Rectal smooth muscle tissue (tissue), 1 donor: ENCODE results near the gene FZR1.
"Not testable (repeated sequence)": the region's sequence is repeated elsewhere in the genome, so short reads cannot be mapped to it uniquely, and the experiment has no call there.

Experiments used
- H3K27ac ChIP-seq: one replicate; pipeline ENCODE4 v1.7.0; 2013; ENCODE audit warnings: low read depth, low read length, inconsistent platforms
- H3K27me3 ChIP-seq: one replicate; pipeline ENCODE4 v1.7.0; 2013; ENCODE audit warnings: low read length; ENCODE audit not compliant: control insufficient read depth, insufficient read depth
- H3K36me3 ChIP-seq: one replicate; pipeline ENCODE4 v1.7.0; 2013; ENCODE audit warnings: low read length; ENCODE audit not compliant: control insufficient read depth, insufficient read depth
- H3K4me1 ChIP-seq: one replicate; pipeline ENCODE4 v1.7.0; 2013; ENCODE audit warnings: low read length; ENCODE audit not compliant: control insufficient read depth, insufficient read depth
- H3K4me3 ChIP-seq: one replicate; pipeline ENCODE4 v1.7.0; 2013; ENCODE audit warnings: low read length
- H3K9ac ChIP-seq: one replicate; pipeline ENCODE4 v1.7.0; 2013; ENCODE audit warnings: low read length

Gene FZR1

GRCh38 chr19:3507371-3508120, 1.4 kb downstream of the FZR1 start:
- Histone ChIP-seq H3K9ac (peak overlapping the region; percentile 71), H3K36me3 (no peaks in the 10 kb centered on the region), H3K4me3 (peak overlapping the region; percentile 82), H3K4me1 (peaks cover 4% of the 10 kb centered on the region), H3K27ac (peak overlapping the region; percentile 34), H3K27me3 (no peaks in the 10 kb centered on the region)

GRCh38 chr19:3508121-3508661, 2.1 kb downstream of the FZR1 start:
- not testable (repeated sequence) for H3K4me3 ChIP-seq

GRCh38 chr19:3508771-3509535, 2.8 kb downstream of the FZR1 start:
- H3K27me3 ChIP-seq, result no peaks in the 10 kb centered on the region
- H3K9ac ChIP-seq, result no peak overlapping the region
- no peaks in the 10 kb centered on the region for H3K36me3 ChIP-seq
- no peak overlapping the region for H3K27ac ChIP-seq
- H3K4me3 ChIP-seq, result no peak overlapping the region
- peaks cover 4% of the 10 kb centered on the region for H3K4me1 ChIP-seq

More at GRCh38 chr19:3508121-3508661, 2.1 kb downstream of the FZR1 start:
- not testable (repeated sequence) for H3K9ac ChIP-seq, H3K27me3 ChIP-seq, H3K4me1 ChIP-seq, H3K27ac ChIP-seq, H3K36me3 ChIP-seq

- no peak overlapping the region for H3K9ac ChIP-seq
- no peaks in the 10 kb centered on the region for H3K36me3 ChIP-seq
- peaks cover 4% of the 10 kb centered on the region for H3K4me1 ChIP-seq
- no peaks in the 10 kb centered on the region for H3K27me3 ChIP-seq
- no peak overlapping the region for H3K4me3 ChIP-seq
- H3K27ac ChIP-seq, result no peak overlapping the region
Measured at GRCh38 chr19:3509566-3509989, 3.5 kb downstream of the FZR1 start.

- H3K27me3 ChIP-seq, result no peaks in the 10 kb centered on the region
- peaks cover 4% of the 10 kb centered on the region for H3K4me1 ChIP-seq
- H3K27ac ChIP-seq, result no peak overlapping the region
- no peak overlapping the region for H3K9ac ChIP-seq
- H3K4me3 ChIP-seq, result no peak overlapping the region
- H3K36me3 ChIP-seq, result no peaks in the 10 kb centered on the region
Measured at GRCh38 chr19:3510727-3511126, 4.6 kb downstream of the FZR1 start.

GRCh38 chr19:3511506-3512251, 5.6 kb downstream of the FZR1 start:
- Histone ChIP-seq H3K36me3 (no peaks in the 10 kb centered on the region), H3K27ac (no peak overlapping the region), H3K9ac (no peak overlapping the region), H3K4me3 (no peak overlapping the region), H3K4me1 (peaks cover 4% of the 10 kb centered on the region), H3K27me3 (no peaks in the 10 kb centered on the region)

GRCh38 chr19:3512562-3513228, 6.6 kb downstream of the FZR1 start:
- Histone ChIP-seq H3K27ac (no peak overlapping the region), H3K9ac (no peak overlapping the region), H3K36me3 (no peaks in the 10 kb centered on the region), H3K27me3 (no peaks in the 10 kb centered on the region), H3K4me1 (peaks cover 1% of the 10 kb centered on the region), H3K4me3 (no peak overlapping the region)

GRCh38 chr19:3513229-3514140, 7.4 kb downstream of the FZR1 start:
- H3K36me3 ChIP-seq, result no peaks in the 10 kb centered on the region
- no peak overlapping the region for H3K9ac ChIP-seq
- no peak overlapping the region for H3K27ac ChIP-seq
- H3K4me3 ChIP-seq, result no peak overlapping the region
- H3K4me1 ChIP-seq, result no peaks in the 10 kb centered on the region
- no peaks in the 10 kb centered on the region for H3K27me3 ChIP-seq

GRCh38 chr19:3514930-3515329, 8.8 kb downstream of the FZR1 start:
- Histone ChIP-seq H3K9ac (no peak overlapping the region), H3K4me1 (no peaks in the 10 kb centered on the region), H3K4me3 (no peak overlapping the region), H3K36me3 (peaks cover 6% of the 10 kb centered on the region), H3K27me3 (no peaks in the 10 kb centered on the region), H3K27ac (no peak overlapping the region)

- Histone ChIP-seq H3K27me3 (no peaks in the 10 kb centered on the region), H3K36me3 (peaks cover 6% of the 10 kb centered on the region), H3K9ac (no peak overlapping the region), H3K4me1 (no peaks in the 10 kb centered on the region), H3K4me3 (no peak overlapping the region), H3K27ac (no peak overlapping the region)
Measured at GRCh38 chr19:3515891-3516422, 9.8 kb downstream of the FZR1 start.

- H3K27me3 ChIP-seq, result no peaks in the 10 kb centered on the region
- peaks cover 6% of the 10 kb centered on the region for H3K36me3 ChIP-seq
- no peak overlapping the region for H3K27ac ChIP-seq
- H3K4me3 ChIP-seq, result no peak overlapping the region
- no peaks in the 10 kb centered on the region for H3K4me1 ChIP-seq
- H3K9ac ChIP-seq, result no peak overlapping the region
Measured at GRCh38 chr19:3516675-3517207, 10.6 kb downstream of the FZR1 start.
